PC-9 (cell line): ENCODE data around the gene PNPT1. TPM values are rescaled to one million over a fixed set of nuclear protein-coding genes. Genes with fewer than 3 reads are reported as not detected.

ENCODE experiments used
- BruUV-seq: library from RNA; stranded (reverse); fragments of 400-500 nt; replicated peaks from 2 replicates; lab custom pipeline; 2021; lab: Mats Ljungman, UMichigan
- CTCF ChIA-PET: fragments of 300-600 bp; sonication (Branson Sonifier 250); formaldehyde crosslinking; loops from one replicate; lab custom pipeline; 2022; ENCODE audit warnings: antibody characterized with exemption; lab: Charles Lee
- POLR2A ChIA-PET: fragments of 300-600 bp; sonication (Branson Sonifier 250); formaldehyde crosslinking; loops from one replicate; lab custom pipeline; 2022; ENCODE audit warnings: antibody characterized with exemption; ENCODE audit not compliant: unreplicated experiment; lab: Charles Lee
- DNase-seq, 2 experiments: peaks; one replicate each; pipeline versions ENCODE4 v3.0.0 to v3.0.0-alpha.2; 2015 to 2022; ENCODE audit warnings: mixed read lengths in 1 of 2
- H2AFZ ChIP-seq: fragments of 200-600 bp; sonication (generic); 2 replicates; pipeline ENCODE4 v1.8.1; 2017; ENCODE audit warnings: antibody characterized with exemption
- H3F3A ChIP-seq: fragments of 200-600 bp; sonication (generic); 2 replicates; pipeline ENCODE4 v1.8.1; 2017; ENCODE audit warnings: antibody characterized with exemption, mild to moderate bottlenecking, low read depth; ENCODE audit not compliant: insufficient read depth
- H3K27ac ChIP-seq: fragments of 200-600 bp; sonication (generic); 2 replicates; pipeline ENCODE4 v1.6.1; 2016; ENCODE audit warnings: mixed run types
- H3K27me3 ChIP-seq: fragments of 200-600 bp; sonication (generic); 2 replicates; pipeline ENCODE4 v1.6.1; 2016; ENCODE audit warnings: low read depth, mixed run types; ENCODE audit not compliant: insufficient read depth
- H3K36me3 ChIP-seq: fragments of 200-600 bp; sonication (generic); 2 replicates; pipeline ENCODE4 v1.6.1; 2016; ENCODE audit warnings: low read depth, mixed run types
- H3K4me1 ChIP-seq: fragments of 200-600 bp; sonication (generic); replicated peaks from 2 replicates; pipeline ENCODE4 v1.6.1; 2016; ENCODE audit warnings: mixed run types; ENCODE audit not compliant: insufficient read depth
- H3K4me2 ChIP-seq: fragments of 200-600 bp; sonication (generic); 2 replicates; pipeline ENCODE4 v1.6.1; 2017; ENCODE audit warnings: mixed run types
- H3K4me3 ChIP-seq: fragments of 200-600 bp; sonication (generic); 2 replicates; pipeline ENCODE4 v1.6.1; 2016; ENCODE audit warnings: mixed run types
- H3K79me2 ChIP-seq: fragments of 200-600 bp; sonication (generic); 2 replicates; pipeline ENCODE4 v1.6.1; 2017; ENCODE audit warnings: low read depth, mixed run types
- H3K9me2 ChIP-seq: fragments of 200-600 bp; sonication (generic); 2 replicates; pipeline ENCODE4 v1.8.1; 2017; ENCODE audit warnings: mild to moderate bottlenecking; ENCODE audit not compliant: insufficient read depth
- H3K9me3 ChIP-seq: fragments of 200-600 bp; sonication (generic); 2 replicates; pipeline ENCODE4 v1.8.1; 2016; ENCODE audit warnings: low read depth; ENCODE audit not compliant: insufficient read depth
- H4K20me1 ChIP-seq: fragments of 200-600 bp; sonication (generic); 2 replicates; pipeline ENCODE4 v1.8.1; 2017; ENCODE audit not compliant: insufficient read depth
- CTCF ChIP-seq: fragments of 200-600 bp; sonication (generic); conservative IDR thresholded peaks from 2 replicates; pipeline ENCODE4 v1.6.1; 2017; ENCODE audit warnings: mixed run types, antibody characterized with exemption, mild to moderate bottlenecking, moderate library complexity
- EZH2 ChIP-seq: fragments of 200-600 bp; sonication (generic); IDR thresholded peaks from 2 replicates; pipeline ENCODE4 v1.8.0; 2017; ENCODE audit warnings: antibody characterized with exemption, low read depth
- intact Hi-C: fragments of 100-400 bp; cut with micrococcal nuclease; formaldehyde crosslinking; loops from one replicate; pipeline ENCODE4 v1.10.0; 2022; ENCODE audit not compliant: unreplicated experiment
- total RNA-seq: library from RNA; stranded (reverse); gene quantifications from 2 replicates; pipeline ENCODE4 v1.2.3, GENCODE V29; 2021

PNPT1 gene
- total RNA-seq, 1 experiment from 2014 or later: 23.1 TPM

GRCh38 chr2:55627915-55628314 lies 65.7 kb downstream of the PNPT1 start:
- TF ChIP-seq CTCF: no peak
- no peak for TF ChIP-seq EZH2
- POLR2A ChIA-PET: interaction anchor here (0.6 kb wide), 1 partner anchor 447 kb away, joined by 3 read pairs; no protein-coding TSS in a partner anchor
- CTCF ChIA-PET: no interaction called here

GRCh38 chr2:55621802-55622201 lies 71.8 kb downstream of the PNPT1 start:
- BruUV-seq: no TSS peak
- H3K36me3 ChIP-seq: no peaks in the 10 kb centered on the region
- no peak overlapping the region for H3K27ac ChIP-seq
- CTCF ChIA-PET: no interaction called here
- no peaks in the 10 kb centered on the region for H3K9me3 ChIP-seq
- peaks cover 25% of the 10 kb centered on the region; the same call in 1 of the 2 replicates for H4K20me1 ChIP-seq
- H3K4me3 ChIP-seq: no peak overlapping the region
- H3K27me3 ChIP-seq: no peaks in the 10 kb centered on the region
- H3K4me2 ChIP-seq: no peak overlapping the region
- H3K4me1 ChIP-seq: peaks cover 13% of the 10 kb centered on the region
- H3F3A ChIP-seq: peaks cover 8% of the 10 kb centered on the region; the same call in 1 of the 2 replicates
- H2AFZ ChIP-seq: no peak overlapping the region
- TF ChIP-seq EZH2 (no peak), CTCF (no peak)
- no peak for DNase-seq
- H3K9me2 ChIP-seq: no peaks in the 10 kb centered on the region
- intact Hi-C loops: no loop called here
- peaks cover 47% of the 10 kb centered on the region for H3K79me2 ChIP-seq
- POLR2A ChIA-PET: no interaction called here

More at GRCh38 chr2:55627915-55628314, 65.7 kb downstream of the PNPT1 start:
- Histone ChIP-seq H3K27me3 (no peaks in the 10 kb centered on the region), H3K4me2 (no peak overlapping the region), H3K9me3 (no peaks in the 10 kb centered on the region), H3K4me3 (no peak overlapping the region), H3K79me2 (no peaks in the 10 kb centered on the region), H4K20me1 (peaks cover 14% of the 10 kb centered on the region; the same call in 1 of the 2 replicates), H3F3A (peaks cover 15% of the 10 kb centered on the region; the same call in 1 of the 2 replicates), H3K9me2 (no peaks in the 10 kb centered on the region), H3K36me3 (no peaks in the 10 kb centered on the region), H3K27ac (no peak overlapping the region), H3K4me1 (no peaks in the 10 kb centered on the region), H2AFZ (no peak overlapping the region)
- DNase-seq: no peak
- BruUV-seq: no TSS peak
- intact Hi-C loops: no loop called here

- no peak for TF ChIP-seq EZH2
- TF ChIP-seq CTCF: peak; percentile 51
- H3F3A ChIP-seq: peaks cover 10% of the 10 kb centered on the region; the same call in 1 of the 2 replicates
- no TSS peak for BruUV-seq
Measured at GRCh38 chr2:55620123-55620779, 73.4 kb downstream of the PNPT1 start.

More at GRCh38 chr2:55620123-55620779, 73.4 kb downstream of the PNPT1 start:
- Histone ChIP-seq H3K9me3 (no peaks in the 10 kb centered on the region), H3K4me3 (no peak overlapping the region), H3K36me3 (peaks cover 3% of the 10 kb centered on the region; the same call in 1 of the 2 replicates), H3K4me1 (peaks cover 17% of the 10 kb centered on the region), H3K79me2 (peaks cover 63% of the 10 kb centered on the region), H4K20me1 (peaks cover 27% of the 10 kb centered on the region), H3K4me2 (peak overlapping the region; percentile 97), H2AFZ (no peak overlapping the region), H3K27ac (no peak overlapping the region), H3K9me2 (no peaks in the 10 kb centered on the region), H3K27me3 (no peaks in the 10 kb centered on the region)
- intact Hi-C loops: no loop called here
- ChIA-PET POLR2A (no interaction called here), CTCF (no interaction called here)
- peak in 1 of 2 experiments; percentile 6 for DNase-seq
